OCI-LY1 (cell line): ENCODE data around the gene USP47.

ENCODE experiments used
- CTCF ChIP-seq: fragments of 200-600 bp; sonication (generic), shearing (Covaris generic); IDR thresholded peaks from 2 replicates; pipeline ENCODE4 v1.5.1; 2017; ENCODE audit warnings: mild to moderate bottlenecking, antibody characterized with exemption, low read length, moderate library complexity, mixed read lengths
- EZH2 ChIP-seq: fragments of 200-600 bp; sonication (generic), shearing (Covaris generic); IDR thresholded peaks from 2 replicates; pipeline ENCODE4 v1.8.0; 2017; ENCODE audit warnings: borderline replicate concordance, mixed run types, mild to moderate bottlenecking, antibody characterized with exemption, low read length, moderate library complexity, mixed read lengths

- TF ChIP-seq CTCF (no peak), EZH2 (no peak)
Observed at GRCh38 chr11:11884774-11885481, 43.2 kb downstream of the USP47 start.
